GM12878 (cell line): ENCODE results near the gene TDRD12. TPM values are rescaled to one million over a fixed set of nuclear protein-coding genes. Genes with fewer than 3 reads are reported as not detected.
"Not testable (repeated sequence)": the region's sequence is repeated elsewhere in the genome, so short reads cannot be mapped to it uniquely, and the experiment has no call there.

ENCODE experiments used
- ATAC-seq: fragments of 200-7000 bp; cut with Tn5 transposase; 3 replicates; pipeline ENCODE4 v1.9.1; 2020; ENCODE audit warnings: mild to moderate bottlenecking, moderate library complexity
- BruUV-seq: library from RNA; stranded (reverse); fragments of 400-500 nt; replicated peaks from 2 replicates; lab custom pipeline; 2021; lab: Mats Ljungman, UMichigan
- CTCF ChIA-PET: fragments of 300-600 bp; sonication (Branson Sonifier 250); formaldehyde crosslinking; extraction: SDS; loops from one replicate; lab custom pipeline; 2021; ENCODE audit warnings: inconsistent platforms; lab: Yijun Ruan, JAX
- POLR2A ChIA-PET: fragments of 350-600 bp; formaldehyde crosslinking; extraction: SDS; loops from one replicate; lab custom pipeline; 2021; ENCODE audit warnings: inconsistent platforms; lab: Charles Lee
- RAD21 ChIA-PET: fragments of 300-600 bp; sonication (Branson Sonifier 250); formaldehyde crosslinking; loops from one replicate; lab custom pipeline; 2023; ENCODE audit warnings: antibody characterized with exemption; ENCODE audit not compliant: unreplicated experiment; lab: Charles Lee
- SMC1A ChIA-PET: fragments of 300-600 bp; sonication (Branson Sonifier 250); formaldehyde crosslinking; loops from one replicate; lab custom pipeline; 2023; ENCODE audit not compliant: unreplicated experiment, uncharacterized antibody; lab: Charles Lee
- DNase-seq: peaks from one replicate; pipeline ENCODE4 v3.0.0-alpha.2; 2011; ENCODE audit warnings: low read depth, low spot score
- FAIRE-seq: peaks from 3 replicates; lab custom pipeline; 2011; peaks lifted over from hg19 to GRCh38; lab: Jason Lieb, UNC
- H2AFZ ChIP-seq: 2 replicates; pipeline ENCODE4 v1.6.0; 2011; ENCODE audit warnings: low read depth, low read length, control low read depth; ENCODE audit not compliant: control insufficient read depth
- H3K27ac ChIP-seq: 2 replicates; pipeline ENCODE4 v1.5.1; 2011; ENCODE audit warnings: control low read depth; ENCODE audit not compliant: control insufficient read depth, insufficient read depth
- H3K27me3 ChIP-seq, 2 experiments: replicated peaks in 1 of 2; 2 replicates each; pipeline versions ENCODE4 v1.6.0 to v1.6.1; 2011; ENCODE audit warnings: low read length in 1 of 2; ENCODE audit not compliant: control insufficient read depth in 2 of 2, insufficient read depth in 2 of 2
- H3K36me3 ChIP-seq, 2 experiments: 2 replicates each; pipeline ENCODE4 v1.5.1; 2011; ENCODE audit warnings: low read length in 1 of 2; ENCODE audit not compliant: control insufficient read depth in 2 of 2, insufficient read depth in 2 of 2
- H3K4me1 ChIP-seq: 2 replicates; pipeline ENCODE4 v1.6.1; 2011; ENCODE audit warnings: mild to moderate bottlenecking, low read length, moderate library complexity, mixed read lengths; ENCODE audit not compliant: control insufficient read depth, insufficient read depth
- H3K4me2 ChIP-seq: 2 replicates; pipeline ENCODE4 v1.6.0; 2011; ENCODE audit warnings: control low read depth; ENCODE audit not compliant: control insufficient read depth, insufficient read depth
- H3K4me3 ChIP-seq: fragments of 200-600 bp; sonication (generic); 2 replicates; pipeline ENCODE4 v1.5.1; 2016
- H3K79me2 ChIP-seq: 2 replicates; pipeline ENCODE4 v1.6.0; 2011; ENCODE audit warnings: low read length; ENCODE audit not compliant: control insufficient read depth, insufficient read depth
- H3K9ac ChIP-seq: 2 replicates; pipeline ENCODE4 v1.8.0; 2011; ENCODE audit warnings: low read length, control low read depth, mixed read lengths; ENCODE audit not compliant: control insufficient read depth, insufficient read depth
- H3K9me3 ChIP-seq: replicated peaks from 3 replicates; pipeline ENCODE4 v1.5.1; 2011; ENCODE audit warnings: mild to moderate bottlenecking, low read length; ENCODE audit not compliant: control insufficient read depth, insufficient read depth
- H4K20me1 ChIP-seq: 2 replicates; pipeline ENCODE4 v1.6.0; 2011; ENCODE audit not compliant: control insufficient read depth, insufficient read depth
- ATF7 ChIP-seq: fragments of 450-650 bp; IDR thresholded peaks from 2 replicates; pipeline ENCODE4 v1.6.1; 2016; ENCODE audit warnings: low read depth, mild to moderate bottlenecking
- CHD2 ChIP-seq: IDR thresholded peaks from 2 replicates; pipeline ENCODE4 v1.6.1; 2011; ENCODE audit warnings: low read depth, low read length, improper control_type of control experiment, borderline replicate concordance
- HDGF ChIP-seq: fragments of 450-650 bp; IDR thresholded peaks from 2 replicates; pipeline ENCODE4 v1.6.1; 2016; ENCODE audit warnings: antibody characterized with exemption
- IKZF1 ChIP-seq: fragments of 450-650 bp; conservative IDR thresholded peaks from 2 replicates; pipeline ENCODE4 v1.6.1; 2017; ENCODE audit warnings: antibody characterized with exemption, mild to moderate bottlenecking
- KLF5 ChIP-seq: fragments of 450-650 bp; IDR thresholded peaks from 2 replicates; pipeline ENCODE4 v1.6.1; 2014; ENCODE audit warnings: mild to moderate bottlenecking; ENCODE audit not compliant: partially characterized antibody
- MYB ChIP-seq: fragments of 150-350 bp; IDR thresholded peaks from 2 replicates; pipeline ENCODE4 v1.6.1; 2014; ENCODE audit warnings: mild to moderate bottlenecking, low read depth, low read length, borderline replicate concordance
- NR2C1 ChIP-seq: fragments of 450-650 bp; IDR thresholded peaks from 2 replicates; pipeline ENCODE4 v1.6.1; 2017; ENCODE audit warnings: antibody characterized with exemption, mild to moderate bottlenecking, moderate library complexity
- RELB ChIP-seq: fragments of 450-650 bp; IDR thresholded peaks from 2 replicates; pipeline ENCODE4 v1.6.1; 2017; ENCODE audit warnings: low read depth, mild to moderate bottlenecking, moderate library complexity
- STAT3 ChIP-seq: IDR thresholded peaks from 2 replicates; pipeline ENCODE4 v1.6.1; 2011; ENCODE audit warnings: low read depth, low read length, improper control_type of control experiment
- WGBS: methylation state at CpG from one replicate; pipeline ENCODE4 v1.1.6; 2016; ENCODE audit warnings: low lambda C conversion rate; ENCODE audit not compliant: insufficient replicate concordance, insufficient coverage; ENCODE audit errors: missing lambda C conversion rate; 5-methylcytosine and 5-hydroxymethylcytosine counted together
- in situ Hi-C: fragments of 300-500 bp; cut with MboI; formaldehyde crosslinking; loops from 9 replicates; pipeline ENCODE4 v1.14.3; 2018; ENCODE audit warnings: mixed read lengths
- intact Hi-C: fragments of 100-400 bp; cut with micrococcal nuclease; formaldehyde crosslinking; loops from one replicate; pipeline ENCODE4 v1.14.2; 2022; ENCODE audit not compliant: unreplicated experiment
- polyA plus RNA-seq, 11 experiments: library from polyadenylated mRNA; depleted of rRNA in 4 of 11; unstranded in 6 of 11; stranded (reverse) in 5 of 11; fragments of >200 nt; fragmentation: Nextera tagmentation in 4 of 11; fragmentation: Illumina TruSeq in 1 of 11; extraction: Ambion mirVana in 4 of 11; extraction: Trizol in 1 of 11; gene quantifications; 1 replicate in 1 of 11; 2 replicates in 10 of 11; pipeline versions ENCODE4 v1.2.1 to v1.2.3, GENCODE V29; 2011 to 2016; ENCODE audit warnings: inconsistent platforms in 2 of 11, missing spikeins in 2 of 11, low read depth in 1 of 11
- total RNA-seq, 4 experiments: library from RNA; depleted of rRNA in 3 of 4; stranded (reverse); fragments of >200 nt in 3 of 4; fragmentation: Illumina TruSeq in 1 of 4; extraction: Trizol in 1 of 4; gene quantifications; 2 replicates each; pipeline versions ENCODE4 v1.2.1 to v1.2.3, GENCODE V29; 2013 to 2021

TDRD12 gene
- total and polyA plus RNA-seq, 10 of the 15 experiments (the other 5 are each of a cell fraction or from before 2014, with no cell fraction given) = 0.08 to 0.15 TPM; not detected in 8

DNA sequence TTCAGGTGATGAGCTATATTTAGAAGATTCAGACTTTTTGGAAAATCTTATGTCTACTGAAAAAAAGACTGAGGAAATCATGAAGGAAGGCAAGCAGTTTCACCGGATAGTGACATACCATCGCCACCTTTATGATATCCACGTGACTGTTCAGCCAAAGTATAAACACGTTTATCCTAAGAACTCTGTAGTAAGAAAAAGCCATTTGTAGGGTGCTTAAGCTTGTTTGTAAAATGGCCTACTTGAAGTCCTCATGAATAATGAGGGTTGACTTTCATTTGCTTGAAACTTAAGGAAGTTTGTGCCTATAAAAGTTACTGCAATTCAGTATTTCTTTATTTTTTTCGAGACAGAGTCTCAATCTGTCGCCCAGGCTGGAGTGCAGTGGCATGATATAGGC is 7.8 kb upstream of the TDRD12 start:
- Histone ChIP-seq H4K20me1 (no peaks in the 10 kb centered on the region; the same call in 1 of the 2 replicates), H3K4me3 (no peak overlapping the region), H3K9me3 (no peaks in the 10 kb centered on the region; the same call in 2 of the 3 replicates), H3K4me2 (no peak overlapping the region), H3K36me3 (peaks cover 0 to 18% of the 10 kb centered on the region in 2 experiments; a peak in 3 of 4 replicates), H3K9ac (no peak overlapping the region), H3K27ac (no peak overlapping the region), H3K27me3 (no peaks in the 10 kb centered on the region), H3K4me1 (no peaks in the 10 kb centered on the region), H3K79me2 (no peaks in the 10 kb centered on the region), H2AFZ (no peak overlapping the region)
- intact Hi-C loops (no loop called here), in situ Hi-C loops (no loop called here)
- over 99% methylated on average over 6 of the region's 6 CpGs for WGBS
- TF ChIP-seq MYB (no peak), IKZF1 (no peak), KLF5 (no peak), RELB (no peak), HDGF (no peak), STAT3 (no peak), ATF7 (no peak), NR2C1 (no peak), CHD2 (no peak)
- ChIA-PET RAD21 (no interaction called here), POLR2A (interaction anchor here (0.5 to 0.7 kb wide), 2 partner anchors 427 to 595 kb away, joined by 3 to 7 read pairs; no protein-coding TSS in a partner anchor), CTCF (no interaction called here), SMC1A (interaction anchor here (0.7 kb wide), 1 partner anchor 56 kb away, joined by 3 read pairs; no protein-coding TSS in a partner anchor)
- FAIRE-seq = no peak
- BruUV-seq = no TSS peak
- no peak for ATAC-seq
- no peak for DNase-seq

- H3K36me3 ChIP-seq, H2AFZ ChIP-seq, H3K9me3 ChIP-seq, BruUV-seq, FAIRE-seq, CTCF ChIA-PET, H3K9ac ChIP-seq, H3K4me2 ChIP-seq, DNase-seq, H4K20me1 ChIP-seq, ATAC-seq, H3K4me3 ChIP-seq, RAD21 ChIA-PET, H3K4me1 ChIP-seq, H3K27ac ChIP-seq, intact Hi-C loops, in situ Hi-C loops, POLR2A ChIA-PET, SMC1A ChIA-PET, H3K79me2 ChIP-seq, H3K27me3 ChIP-seq: not testable (repeated sequence)
- WGBS = 95% methylated on average over 5 of the region's 7 CpGs
These were observed 3.4 kb upstream of the TDRD12 start for GRCh38 chr19:32716203-32716602.
